HCT116 (cell line): ENCODE results near the gene MSH3. TPM values are rescaled to one million over a fixed set of nuclear protein-coding genes. Genes with fewer than 3 reads are reported as not detected.

ENCODE experiments used
- ATAC-seq: fragments of 200-7000 bp; cut with Tn5 transposase; 2 replicates; pipeline ENCODE4 v1.9.1; 2020; ENCODE audit warnings: mild to moderate bottlenecking, moderate library complexity
- BruUV-seq: library from RNA; stranded (reverse); fragments of 400-500 nt; replicated peaks from 2 replicates; lab custom pipeline; 2021; lab: Mats Ljungman, UMichigan
- CTCF ChIA-PET: fragments of 300-600 bp; sonication (Branson Sonifier 250); formaldehyde crosslinking; loops from one replicate; lab custom pipeline; 2021; ENCODE audit warnings: antibody characterized with exemption; lab: Charles Lee
- POLR2A ChIA-PET: fragments of 300-600, 350-600 bp; sonication (Branson Sonifier 250); formaldehyde crosslinking; loops from one replicate; lab custom pipeline; 2021; ENCODE audit warnings: antibody characterized with exemption; lab: Charles Lee
- RAD21 ChIA-PET, 2 experiments: fragments of 300-600 bp; sonication (Branson Sonifier 250); formaldehyde crosslinking; loops; one replicate each; lab custom pipeline; 2023; ENCODE audit warnings: low total read pairs in 2 of 2; ENCODE audit not compliant: uncharacterized antibody in 2 of 2, unreplicated experiment in 2 of 2, low non-redundant PET in 1 of 2; lab: Charles Lee
- DNase-seq: peaks from one replicate; pipeline ENCODE4 v3.0.0-alpha.2; 2010; ENCODE audit warnings: low read depth, low spot score
- H2AFZ ChIP-seq: fragments of 200-600 bp; shearing (Covaris generic), sonication (generic); 2 replicates; pipeline ENCODE4 v1.6.1; 2017; ENCODE audit warnings: low read depth, mixed run types, mixed read lengths, antibody characterized with exemption, low read length; ENCODE audit not compliant: poor library complexity, severe bottlenecking
- H3K27ac ChIP-seq: 2 replicates; pipeline ENCODE4 v1.5.1; 2012; ENCODE audit warnings: low read depth, low read length
- H3K27me3 ChIP-seq: fragments of 200-600 bp; sonication (generic); 2 replicates; pipeline ENCODE4 v1.6.1; 2016; ENCODE audit warnings: mixed run types, low read length, mixed read lengths; ENCODE audit not compliant: insufficient read depth
- H3K36me3 ChIP-seq, 2 experiments: fragments of 200-500 bp in 1 of 2; fragments of 200-600 bp in 1 of 2; sonication (Bioruptor generic) in 1 of 2; sonication (generic) in 1 of 2; 2 replicates each; pipeline versions ENCODE4 v1.5.1 to v1.6.1; 2014 to 2016; ENCODE audit warnings: low read length in 2 of 2, inconsistent platforms in 1 of 2, mixed read lengths in 1 of 2, mixed run types in 1 of 2; ENCODE audit not compliant: insufficient read depth in 2 of 2, control insufficient read depth in 1 of 2
- H3K4me1 ChIP-seq, 2 experiments: fragments of 200-600 bp in 1 of 2; sonication (generic) in 1 of 2; 2 replicates each; pipeline versions ENCODE4 v1.5.1 to v1.6.1; 2012 to 2017; ENCODE audit warnings: low read length in 2 of 2, inconsistent platforms in 1 of 2, mild to moderate bottlenecking in 1 of 2, mixed read lengths in 1 of 2, mixed run types in 1 of 2, moderate library complexity in 1 of 2; ENCODE audit not compliant: insufficient read depth in 2 of 2, control insufficient read depth in 1 of 2
- H3K4me2 ChIP-seq: fragments of 200-600 bp; sonication (generic); 2 replicates; pipeline ENCODE4 v1.6.1; 2017; ENCODE audit warnings: mixed run types, low read length, mixed read lengths
- H3K4me3 ChIP-seq, 2 experiments: fragments of 200-600 bp in 1 of 2; sonication (generic) in 1 of 2; replicated peaks in 1 of 2; 2 replicates each; pipeline ENCODE4 v1.5.1; 2011 to 2016; ENCODE audit warnings: low read length in 2 of 2, control low read depth in 1 of 2, low read depth in 1 of 2, mild to moderate bottlenecking in 1 of 2, mixed read lengths in 1 of 2, mixed run types in 1 of 2
- H3K79me2 ChIP-seq: fragments of 200-600 bp; sonication (generic); 2 replicates; pipeline ENCODE4 v1.6.1; 2017; ENCODE audit warnings: mild to moderate bottlenecking, mixed run types, low read length, moderate library complexity, mixed read lengths; ENCODE audit not compliant: insufficient read depth
- H3K9ac ChIP-seq: fragments of 200-600 bp; sonication (generic); 2 replicates; pipeline ENCODE4 v1.6.1; 2016; ENCODE audit warnings: low read length, mixed read lengths
- H3K9me2 ChIP-seq: fragments of 200-600 bp; sonication (generic), shearing (Covaris generic); 2 replicates; pipeline ENCODE4 v1.6.1; 2017; ENCODE audit warnings: mixed run types, mild to moderate bottlenecking, moderate library complexity; ENCODE audit not compliant: insufficient read depth
- H3K9me3 ChIP-seq, 2 experiments: fragments of 200-500 bp in 1 of 2; fragments of 200-600 bp in 1 of 2; sonication (Bioruptor generic) in 1 of 2; sonication (generic) in 1 of 2; 2 replicates each; pipeline ENCODE4 v1.6.1; 2014 to 2017; ENCODE audit warnings: low read length in 2 of 2, mixed read lengths in 2 of 2, inconsistent platforms in 1 of 2, low read depth in 1 of 2, mild to moderate bottlenecking in 1 of 2, mixed run types in 1 of 2, moderate library complexity in 1 of 2; ENCODE audit not compliant: control insufficient read depth in 1 of 2, insufficient read depth in 1 of 2
- H4K20me1 ChIP-seq: fragments of 200-600 bp; sonication (generic), shearing (Covaris generic); 2 replicates; pipeline ENCODE4 v1.6.1; 2017; ENCODE audit warnings: mixed run types, mild to moderate bottlenecking, moderate library complexity; ENCODE audit not compliant: insufficient read depth
- ATF3 ChIP-seq: IDR thresholded peaks from 2 replicates; pipeline ENCODE4 v1.6.1; 2012
- CBX3 ChIP-seq: IDR thresholded peaks from 2 replicates; pipeline ENCODE4 v1.6.1; 2012; ENCODE audit warnings: low read depth
- CEBPB ChIP-seq: IDR thresholded peaks from 2 replicates; pipeline ENCODE4 v1.6.1; 2012; ENCODE audit warnings: low read depth
- CTCF ChIP-seq, 3 experiments: fragments of 200-600 bp in 1 of 3; sonication (generic) in 1 of 3; IDR thresholded peaks in 2 of 3; conservative IDR thresholded peaks in 1 of 3; 2 replicates each; pipeline ENCODE4 v1.5.1; 2012 to 2017; ENCODE audit warnings: low read depth in 2 of 3, low read length in 2 of 3, antibody characterized with exemption in 1 of 3, borderline replicate concordance in 1 of 3, control low read depth in 1 of 3, mild to moderate bottlenecking in 1 of 3, mixed read lengths in 1 of 3, mixed run types in 1 of 3, moderate library complexity in 1 of 3; ENCODE audit not compliant: insufficient read depth in 1 of 3
- ELF1 ChIP-seq: IDR thresholded peaks from 2 replicates; pipeline ENCODE4 v1.6.1; 2012; ENCODE audit warnings: low read depth, borderline replicate concordance
- EZH2 ChIP-seq: fragments of 200-600 bp; sonication (generic); IDR thresholded peaks from 2 replicates; pipeline ENCODE4 v1.6.1; 2017; ENCODE audit warnings: antibody characterized with exemption, mixed run types
- EZH2phosphoT487 ChIP-seq: fragments of 200-600 bp; IDR thresholded peaks from 2 replicates; pipeline ENCODE4 v1.6.1; 2018; ENCODE audit warnings: antibody characterized with exemption, borderline replicate concordance
- JUND ChIP-seq: IDR thresholded peaks from 2 replicates; pipeline ENCODE4 v1.6.1; 2012
- POLR2A ChIP-seq: IDR thresholded peaks from 2 replicates; pipeline ENCODE4 v1.7.0; 2011; ENCODE audit warnings: borderline replicate concordance; ENCODE audit not compliant: insufficient read depth, insufficient read length; ENCODE audit errors: extremely low read depth
- RAD21 ChIP-seq: IDR thresholded peaks from 2 replicates; pipeline ENCODE4 v1.6.1; 2012; ENCODE audit warnings: low read depth, mild to moderate bottlenecking
- SP1 ChIP-seq: IDR thresholded peaks from 2 replicates; pipeline ENCODE4 v1.6.1; 2012; ENCODE audit warnings: low read depth
- TCF7L2 ChIP-seq: IDR thresholded peaks from 2 replicates; pipeline ENCODE4 v1.7.0; 2011; ENCODE audit warnings: borderline replicate concordance, inconsistent platforms; ENCODE audit not compliant: insufficient read depth, insufficient read length; ENCODE audit errors: extremely low read depth
- YY1 ChIP-seq: IDR thresholded peaks from 2 replicates; pipeline ENCODE4 v1.6.1; 2011; ENCODE audit warnings: low read length, low read depth, moderate library complexity, mild to moderate bottlenecking; ENCODE audit not compliant: insufficient replicate concordance; ENCODE audit errors: extremely low read depth
- ZBTB33 ChIP-seq: IDR thresholded peaks from 2 replicates; pipeline ENCODE4 v1.6.1; 2011; ENCODE audit warnings: mild to moderate bottlenecking, low read length, moderate library complexity; ENCODE audit not compliant: insufficient replicate concordance; ENCODE audit errors: extremely low read depth
- ZFX ChIP-seq: fragments of 450-650 bp; IDR thresholded peaks from 2 replicates; pipeline ENCODE4 v1.6.1; 2017
- ZNF274 ChIP-seq: fragments of 200-500 bp; sonication (Bioruptor generic); IDR thresholded peaks from 2 replicates; pipeline ENCODE4 v1.6.1; 2014; ENCODE audit warnings: mild to moderate bottlenecking, low read depth, low read length, inconsistent platforms
- intact Hi-C: fragments of 100-400 bp; cut with micrococcal nuclease; formaldehyde crosslinking; loops from 2 replicates; pipeline ENCODE4 v1.10.0; 2022
- total RNA-seq: library from RNA; stranded (reverse); gene quantifications from one replicate; pipeline ENCODE4 v1.2.1, GENCODE V29; 2021; ENCODE audit not compliant: unreplicated experiment

MSH3 gene
- total RNA-seq, 1 experiment from 2014 or later = 4.9 TPM

DNA sequence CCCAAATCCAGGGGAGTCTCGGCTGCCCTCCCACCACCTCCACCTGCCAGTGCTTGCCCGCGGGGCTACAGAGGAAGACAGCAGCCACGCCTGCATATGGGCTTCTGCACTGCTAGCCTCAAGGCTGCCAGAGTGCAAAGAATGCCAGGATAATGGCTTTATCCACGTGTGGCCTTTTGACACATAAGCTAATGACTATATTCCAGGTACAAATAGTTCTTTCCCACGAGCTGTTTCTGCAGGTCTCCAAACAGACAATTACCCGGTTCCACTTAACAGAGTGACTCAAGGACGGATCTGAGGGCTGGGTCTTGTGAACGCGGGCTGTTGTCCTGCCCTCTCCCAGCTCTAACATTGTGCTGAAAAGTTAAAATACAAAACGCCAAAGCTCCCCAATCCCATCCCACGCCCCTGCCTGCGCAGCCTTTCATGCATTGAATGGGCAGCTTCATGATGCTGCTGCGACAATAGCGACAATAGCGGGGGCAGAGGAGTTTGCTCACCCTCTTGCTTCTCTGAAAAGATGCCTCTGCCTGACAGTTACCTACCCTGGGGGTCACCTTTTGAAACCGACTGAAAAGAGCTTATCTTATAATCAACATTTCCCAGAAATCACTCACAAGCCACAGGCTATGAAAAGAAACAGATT is 39.1 kb upstream of the MSH3 start:
- no peak for TF ChIP-seq EZH2
- TF ChIP-seq CEBPB = no peak
- no peak for TF ChIP-seq SP1
- no peak for TF ChIP-seq RAD21
- no peak for TF ChIP-seq EZH2phosphoT487
- no peak for TF ChIP-seq ZNF274
- no peak for TF ChIP-seq ZFX
- TF ChIP-seq ELF1 = no peak
- ChIA-PET CTCF (no interaction called here), POLR2A (no interaction called here), RAD21 (no interaction called here)
- no peaks in the 10 kb centered on the region for H3K9me3 ChIP-seq
- no peaks in the 10 kb centered on the region for H3K27me3 ChIP-seq
- no peaks in the 10 kb centered on the region for H3K36me3 ChIP-seq
- no TSS peak for BruUV-seq
- H3K9ac ChIP-seq = no peak overlapping the region
- H3K9me2 ChIP-seq = no peaks in the 10 kb centered on the region
- no peaks in the 10 kb centered on the region for H3K79me2 ChIP-seq
- H2AFZ ChIP-seq = no peak overlapping the region
- no peak overlapping the region for H3K4me3 ChIP-seq
- no peaks in the 10 kb centered on the region for H3K4me1 ChIP-seq
- DNase-seq (no peak), ATAC-seq (no peak)
- intact Hi-C loops = no loop called here
- no peaks in the 10 kb centered on the region for H4K20me1 ChIP-seq
- no peak overlapping the region for H3K4me2 ChIP-seq
- H3K27ac ChIP-seq = no peak overlapping the region

GRCh38 chr5:80618438-80618837 is 36.0 kb upstream of the MSH3 start:
- Histone ChIP-seq H3K4me1 (no peaks in the 10 kb centered on the region), H3K79me2 (no peaks in the 10 kb centered on the region), H3K9me3 (no peaks in the 10 kb centered on the region), H3K36me3 (no peaks in the 10 kb centered on the region), H3K27ac (no peak overlapping the region), H2AFZ (no peak overlapping the region), H3K9ac (no peak overlapping the region), H4K20me1 (no peaks in the 10 kb centered on the region), H3K27me3 (no peaks in the 10 kb centered on the region), H3K4me2 (no peak overlapping the region), H3K9me2 (no peaks in the 10 kb centered on the region), H3K4me3 (no peak overlapping the region)
- ATAC-seq (no peak), DNase-seq (no peak)
- intact Hi-C loops = no loop called here
- BruUV-seq = no TSS peak
- ChIA-PET POLR2A (no interaction called here), CTCF (no interaction called here), RAD21 (no interaction called here)
- TF ChIP-seq JUND (no peak), CBX3 (no peak), ZBTB33 (no peak), CTCF (IDR thresholded peaks at IDR 0.05 in 2 of 3, conservative IDR thresholded peaks at IDR 0.05 in 1 of 3; ENCODE audit: borderline replicate concordance in 1 of 3, insufficient read depth in 1 of 3, low read depth in 2 of 3, low read length in 2 of 3) (no peak), TCF7L2 (no peak), ATF3 (no peak), POLR2A (no peak), YY1 (no peak), ELF1 (no peak)
